Astrocyte (in vitro differentiated cells and primary cell): ENCODE data around the gene KCNQ5. TPM values are rescaled to one million over a fixed set of nuclear protein-coding genes. Genes with fewer than 3 reads are reported as not detected.

Experiments used
- DNase-seq: peaks from one replicate; pipeline ENCODE4 v3.0.0-alpha.2; 2010; ENCODE audit warnings: low read depth
- FAIRE-seq: peaks from 2 replicates; lab custom pipeline; 2011; peaks lifted over from hg19 to GRCh38; lab: Jason Lieb, UNC
- H2AFZ ChIP-seq: 2 replicates; pipeline ENCODE4 v1.6.0; 2012; ENCODE audit warnings: low read depth, low read length, inconsistent platforms
- H3K27ac ChIP-seq: 2 replicates; pipeline ENCODE4 v1.5.1; 2011; ENCODE audit warnings: low read depth, low read length, inconsistent platforms
- H3K27me3 ChIP-seq: 2 replicates; pipeline ENCODE4 v1.6.0; 2011; ENCODE audit warnings: low read length, inconsistent platforms; ENCODE audit not compliant: insufficient read depth
- H3K36me3 ChIP-seq: 2 replicates; pipeline ENCODE4 v1.5.1; 2011; ENCODE audit warnings: low read length, inconsistent platforms; ENCODE audit not compliant: insufficient read depth
- H3K4me1 ChIP-seq: 2 replicates; pipeline ENCODE4 v1.5.1; 2011; ENCODE audit warnings: low read length, inconsistent platforms; ENCODE audit not compliant: insufficient read depth
- H3K4me2 ChIP-seq: 2 replicates; pipeline ENCODE4 v1.6.0; 2012; ENCODE audit warnings: low read length, inconsistent platforms
- H3K4me3 ChIP-seq: 2 replicates; pipeline ENCODE4 v1.5.1; 2011; ENCODE audit warnings: low read depth, mild to moderate bottlenecking, low read length, inconsistent platforms; ENCODE audit not compliant: insufficient read depth
- H3K79me2 ChIP-seq: 2 replicates; pipeline ENCODE4 v1.6.0; 2012; ENCODE audit warnings: mild to moderate bottlenecking, low read length, inconsistent platforms; ENCODE audit not compliant: insufficient read depth
- H3K9ac ChIP-seq: 2 replicates; pipeline ENCODE4 v1.6.0; 2012; ENCODE audit warnings: mild to moderate bottlenecking, low read length, inconsistent platforms
- H3K9me3 ChIP-seq: 2 replicates; pipeline ENCODE4 v1.5.1; 2012; ENCODE audit warnings: low read depth, mild to moderate bottlenecking, low read length, inconsistent platforms; ENCODE audit not compliant: insufficient read depth
- H4K20me1 ChIP-seq: 2 replicates; pipeline ENCODE4 v1.6.0; 2012; ENCODE audit warnings: low read length, inconsistent platforms; ENCODE audit not compliant: insufficient read depth
- H3K27ac Mint-ChIP-seq: one replicate; pipeline ENCODE4 v1.8.0; 2021; ENCODE audit warnings: mild to moderate bottlenecking, mixed read lengths; ENCODE audit not compliant: unreplicated experiment
- H3K27me3 Mint-ChIP-seq: one replicate; pipeline ENCODE4 v1.8.0; 2021; ENCODE audit warnings: low read depth, mixed read lengths; ENCODE audit not compliant: unreplicated experiment
- H3K36me3 Mint-ChIP-seq: one replicate; pipeline ENCODE4 v1.8.0; 2021; ENCODE audit warnings: low read depth, mixed read lengths; ENCODE audit not compliant: unreplicated experiment
- H3K4me1 Mint-ChIP-seq: one replicate; pipeline ENCODE4 v1.8.0; 2021; ENCODE audit warnings: low read depth, mixed read lengths; ENCODE audit not compliant: unreplicated experiment
- H3K4me3 Mint-ChIP-seq: one replicate; pipeline ENCODE4 v1.8.0; 2021; ENCODE audit warnings: mild to moderate bottlenecking, moderate library complexity, mixed read lengths; ENCODE audit not compliant: unreplicated experiment
- H3K9me3 Mint-ChIP-seq: one replicate; pipeline ENCODE4 v1.8.0; 2021; ENCODE audit warnings: mild to moderate bottlenecking, mixed read lengths; ENCODE audit not compliant: unreplicated experiment
- CTCF ChIP-seq: IDR thresholded peaks from 2 replicates; pipeline ENCODE4 v1.5.1; 2011; ENCODE audit warnings: low read depth, mild to moderate bottlenecking, inconsistent platforms, low read length, moderate library complexity; ENCODE audit not compliant: insufficient read depth
- EZH2 ChIP-seq: IDR thresholded peaks from 2 replicates; pipeline ENCODE4 v1.6.1; 2012; ENCODE audit warnings: mild to moderate bottlenecking, low read length, inconsistent platforms; ENCODE audit not compliant: insufficient read depth
- total RNA-seq: library from RNA; stranded (reverse); gene quantifications from 2 replicates; pipeline ENCODE4 v1.2.1, GENCODE V29; 2021

Gene KCNQ5
- total RNA-seq, 1 donor from 2014 or later, result 2.0 TPM

DNA sequence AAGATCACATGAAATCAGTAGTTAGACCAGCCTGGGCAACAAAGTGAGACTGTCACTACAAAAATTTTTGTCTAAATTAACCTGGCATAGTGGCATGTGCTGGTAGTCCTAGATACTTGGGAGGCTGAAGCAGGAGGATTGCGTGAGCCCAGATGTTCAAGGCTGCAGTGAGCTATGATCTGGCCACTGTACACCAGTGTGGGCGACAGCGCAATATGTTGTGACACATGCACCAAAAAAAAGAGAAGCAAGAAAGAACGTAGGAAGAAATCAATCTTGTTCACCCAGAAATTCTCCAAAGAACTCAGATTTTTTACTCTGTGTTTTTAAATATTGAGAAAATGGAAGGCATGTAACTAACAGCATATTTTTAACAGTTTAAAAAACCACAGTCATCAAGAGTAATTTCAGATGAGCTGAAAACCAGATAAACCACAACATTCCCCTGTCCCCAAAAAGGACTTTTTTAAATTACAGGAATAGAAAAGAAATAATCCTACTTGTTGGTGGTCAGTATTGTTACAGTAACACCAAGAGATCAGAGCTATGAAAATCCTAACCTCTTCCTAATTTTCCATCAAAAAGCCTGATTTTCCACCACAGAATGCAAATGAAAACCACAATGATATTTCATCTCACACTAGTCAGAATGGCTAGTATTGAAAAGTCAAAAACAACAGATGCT lies 363.3 kb downstream of the KCNQ5 start:
- Mint-ChIP-seq H3K36me3 (no peaks in the 10 kb centered on the region), H3K9me3 (peaks cover 13% of the 10 kb centered on the region), H3K27me3 (no peaks in the 10 kb centered on the region), H3K4me3 (no peak overlapping the region), H3K4me1 (peaks cover 2% of the 10 kb centered on the region), H3K27ac (no peak overlapping the region)
- Histone ChIP-seq H3K4me2 (no peak overlapping the region), H3K4me1 (no peaks in the 10 kb centered on the region), H3K4me3 (no peak overlapping the region), H3K9ac (no peak overlapping the region), H4K20me1 (no peaks in the 10 kb centered on the region), H3K27ac (no peak overlapping the region), H2AFZ (no peak overlapping the region), H3K79me2 (no peaks in the 10 kb centered on the region), H3K27me3 (no peaks in the 10 kb centered on the region), H3K36me3 (no peaks in the 10 kb centered on the region), H3K9me3 (no peaks in the 10 kb centered on the region)
- TF ChIP-seq CTCF (no peak), EZH2 (no peak)
- FAIRE-seq (no peak), DNase-seq (peak; percentile 92)

DNA sequence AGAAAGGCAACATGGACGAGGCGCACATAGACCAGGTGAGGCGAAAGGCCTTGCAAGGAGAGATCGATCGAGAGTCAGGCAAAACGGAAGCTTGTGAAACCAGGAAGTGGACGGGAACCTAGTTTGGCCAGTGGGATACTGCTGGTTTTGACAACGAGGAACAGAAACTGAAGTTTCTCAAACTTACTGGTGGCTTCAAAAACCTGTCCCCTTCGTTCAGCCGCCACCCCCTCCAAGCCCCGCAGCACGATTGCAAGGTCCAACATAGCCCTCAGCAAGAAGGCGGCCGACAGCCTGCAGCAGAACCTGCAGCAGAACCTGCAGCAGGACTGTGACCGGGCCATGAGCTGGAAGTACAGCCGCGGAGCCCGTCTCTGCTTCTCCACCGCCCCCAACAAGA lies 365.4 kb downstream of the KCNQ5 start:
- H3K36me3 ChIP-seq, result no peaks in the 10 kb centered on the region
- no peak overlapping the region for H3K4me3 ChIP-seq
- DNase-seq, result no peak
- H3K4me2 ChIP-seq, result no peak overlapping the region
- H2AFZ ChIP-seq, result no peak overlapping the region
- no peaks in the 10 kb centered on the region for H3K9me3 ChIP-seq
- H3K27me3 ChIP-seq, result no peaks in the 10 kb centered on the region
- no peak overlapping the region for H3K27ac ChIP-seq
- no peaks in the 10 kb centered on the region for H3K79me2 ChIP-seq
- no peak overlapping the region for H3K27ac Mint-ChIP-seq
- H3K4me1 ChIP-seq, result no peaks in the 10 kb centered on the region
- peaks cover 2% of the 10 kb centered on the region for H3K4me1 Mint-ChIP-seq
- no peaks in the 10 kb centered on the region for H3K27me3 Mint-ChIP-seq
- H3K36me3 Mint-ChIP-seq, result no peaks in the 10 kb centered on the region
- no peaks in the 10 kb centered on the region for H4K20me1 ChIP-seq
- no peak overlapping the region for H3K9ac ChIP-seq
- H3K4me3 Mint-ChIP-seq, result no peak overlapping the region
- TF ChIP-seq EZH2 (no peak), CTCF (no peak)
- no peak for FAIRE-seq
- H3K9me3 Mint-ChIP-seq, result peaks cover 9% of the 10 kb centered on the region

GRCh38 chr6:72999995-73000394 lies 378.1 kb downstream of the KCNQ5 start:
- H3K27me3 Mint-ChIP-seq, result no peaks in the 10 kb centered on the region
- FAIRE-seq, result no peak
- H3K36me3 Mint-ChIP-seq, result no peaks in the 10 kb centered on the region

More at GRCh38 chr6:72999995-73000394, 378.1 kb downstream of the KCNQ5 start:
- H3K4me3 Mint-ChIP-seq, result no peak overlapping the region
- Histone ChIP-seq H3K4me3 (no peak overlapping the region), H3K27me3 (no peaks in the 10 kb centered on the region), H3K36me3 (no peaks in the 10 kb centered on the region), H3K4me2 (no peak overlapping the region), H3K4me1 (no peaks in the 10 kb centered on the region), H3K27ac (no peak overlapping the region), H3K79me2 (no peaks in the 10 kb centered on the region), H2AFZ (no peak overlapping the region), H3K9ac (no peak overlapping the region), H3K9me3 (no peaks in the 10 kb centered on the region), H4K20me1 (no peaks in the 10 kb centered on the region)
- TF ChIP-seq CTCF (no peak), EZH2 (no peak)
- H3K27ac Mint-ChIP-seq, result no peak overlapping the region
- DNase-seq, result no peak
- no peaks in the 10 kb centered on the region for H3K9me3 Mint-ChIP-seq
- H3K4me1 Mint-ChIP-seq, result no peaks in the 10 kb centered on the region
